HCT116 (cell line): ENCODE measurements around the gene PDE4B. TPM values are rescaled to one million over a fixed set of nuclear protein-coding genes. Genes with fewer than 3 reads are reported as not detected.

Experiments
- ATAC-seq: fragments of 200-7000 bp; cut with Tn5 transposase; 2 replicates; pipeline ENCODE4 v1.9.1; 2020; ENCODE audit warnings: mild to moderate bottlenecking, moderate library complexity
- BruUV-seq: library from RNA; stranded (reverse); fragments of 400-500 nt; replicated peaks from 2 replicates; lab custom pipeline; 2021; lab: Mats Ljungman, UMichigan
- CTCF ChIA-PET: fragments of 300-600 bp; sonication (Branson Sonifier 250); formaldehyde crosslinking; loops from one replicate; lab custom pipeline; 2021; ENCODE audit warnings: antibody characterized with exemption; lab: Charles Lee
- POLR2A ChIA-PET: fragments of 300-600, 350-600 bp; sonication (Branson Sonifier 250); formaldehyde crosslinking; loops from one replicate; lab custom pipeline; 2021; ENCODE audit warnings: antibody characterized with exemption; lab: Charles Lee
- RAD21 ChIA-PET, 2 experiments: fragments of 300-600 bp; sonication (Branson Sonifier 250); formaldehyde crosslinking; loops; one replicate each; lab custom pipeline; 2023; ENCODE audit warnings: low total read pairs in 2 of 2; ENCODE audit not compliant: uncharacterized antibody in 2 of 2, unreplicated experiment in 2 of 2, low non-redundant PET in 1 of 2; lab: Charles Lee
- DNase-seq: peaks from one replicate; pipeline ENCODE4 v3.0.0-alpha.2; 2010; ENCODE audit warnings: low read depth, low spot score
- H2AFZ ChIP-seq: fragments of 200-600 bp; shearing (Covaris generic), sonication (generic); 2 replicates; pipeline ENCODE4 v1.6.1; 2017; ENCODE audit warnings: low read depth, mixed run types, mixed read lengths, antibody characterized with exemption, low read length; ENCODE audit not compliant: poor library complexity, severe bottlenecking
- H3K27ac ChIP-seq: 2 replicates; pipeline ENCODE4 v1.5.1; 2012; ENCODE audit warnings: low read depth, low read length
- H3K27me3 ChIP-seq: fragments of 200-600 bp; sonication (generic); 2 replicates; pipeline ENCODE4 v1.6.1; 2016; ENCODE audit warnings: mixed run types, low read length, mixed read lengths; ENCODE audit not compliant: insufficient read depth
- H3K36me3 ChIP-seq, 2 experiments: fragments of 200-500 bp in 1 of 2; fragments of 200-600 bp in 1 of 2; sonication (Bioruptor generic) in 1 of 2; sonication (generic) in 1 of 2; 2 replicates each; pipeline versions ENCODE4 v1.5.1 to v1.6.1; 2014 to 2016; ENCODE audit warnings: low read length in 2 of 2, inconsistent platforms in 1 of 2, mixed read lengths in 1 of 2, mixed run types in 1 of 2; ENCODE audit not compliant: insufficient read depth in 2 of 2, control insufficient read depth in 1 of 2
- H3K4me1 ChIP-seq, 2 experiments: fragments of 200-600 bp in 1 of 2; sonication (generic) in 1 of 2; 2 replicates each; pipeline versions ENCODE4 v1.5.1 to v1.6.1; 2012 to 2017; ENCODE audit warnings: low read length in 2 of 2, inconsistent platforms in 1 of 2, mild to moderate bottlenecking in 1 of 2, mixed read lengths in 1 of 2, mixed run types in 1 of 2, moderate library complexity in 1 of 2; ENCODE audit not compliant: insufficient read depth in 2 of 2, control insufficient read depth in 1 of 2
- H3K4me2 ChIP-seq: fragments of 200-600 bp; sonication (generic); 2 replicates; pipeline ENCODE4 v1.6.1; 2017; ENCODE audit warnings: mixed run types, low read length, mixed read lengths
- H3K4me3 ChIP-seq, 2 experiments: fragments of 200-600 bp in 1 of 2; sonication (generic) in 1 of 2; replicated peaks in 1 of 2; 2 replicates each; pipeline ENCODE4 v1.5.1; 2011 to 2016; ENCODE audit warnings: low read length in 2 of 2, control low read depth in 1 of 2, low read depth in 1 of 2, mild to moderate bottlenecking in 1 of 2, mixed read lengths in 1 of 2, mixed run types in 1 of 2
- H3K79me2 ChIP-seq: fragments of 200-600 bp; sonication (generic); 2 replicates; pipeline ENCODE4 v1.6.1; 2017; ENCODE audit warnings: mild to moderate bottlenecking, mixed run types, low read length, moderate library complexity, mixed read lengths; ENCODE audit not compliant: insufficient read depth
- H3K9ac ChIP-seq: fragments of 200-600 bp; sonication (generic); 2 replicates; pipeline ENCODE4 v1.6.1; 2016; ENCODE audit warnings: low read length, mixed read lengths
- H3K9me2 ChIP-seq: fragments of 200-600 bp; sonication (generic), shearing (Covaris generic); 2 replicates; pipeline ENCODE4 v1.6.1; 2017; ENCODE audit warnings: mixed run types, mild to moderate bottlenecking, moderate library complexity; ENCODE audit not compliant: insufficient read depth
- H3K9me3 ChIP-seq, 2 experiments: fragments of 200-500 bp in 1 of 2; fragments of 200-600 bp in 1 of 2; sonication (Bioruptor generic) in 1 of 2; sonication (generic) in 1 of 2; 2 replicates each; pipeline ENCODE4 v1.6.1; 2014 to 2017; ENCODE audit warnings: low read length in 2 of 2, mixed read lengths in 2 of 2, inconsistent platforms in 1 of 2, low read depth in 1 of 2, mild to moderate bottlenecking in 1 of 2, mixed run types in 1 of 2, moderate library complexity in 1 of 2; ENCODE audit not compliant: control insufficient read depth in 1 of 2, insufficient read depth in 1 of 2
- H4K20me1 ChIP-seq: fragments of 200-600 bp; sonication (generic), shearing (Covaris generic); 2 replicates; pipeline ENCODE4 v1.6.1; 2017; ENCODE audit warnings: mixed run types, mild to moderate bottlenecking, moderate library complexity; ENCODE audit not compliant: insufficient read depth
- ATF3 ChIP-seq: IDR thresholded peaks from 2 replicates; pipeline ENCODE4 v1.6.1; 2012
- CEBPB ChIP-seq: IDR thresholded peaks from 2 replicates; pipeline ENCODE4 v1.6.1; 2012; ENCODE audit warnings: low read depth
- EGR1 ChIP-seq: IDR thresholded peaks from 2 replicates; pipeline ENCODE4 v1.6.1; 2012; ENCODE audit warnings: low read depth
- ELF1 ChIP-seq: IDR thresholded peaks from 2 replicates; pipeline ENCODE4 v1.6.1; 2012; ENCODE audit warnings: low read depth, borderline replicate concordance
- FOSL1 ChIP-seq: IDR thresholded peaks from 2 replicates; pipeline ENCODE4 v1.6.1; 2012; ENCODE audit warnings: low read depth
- MAX ChIP-seq: IDR thresholded peaks from 2 replicates; pipeline ENCODE4 v1.6.1; 2012
- POLR2A ChIP-seq: IDR thresholded peaks from 2 replicates; pipeline ENCODE4 v1.7.0; 2011; ENCODE audit warnings: borderline replicate concordance; ENCODE audit not compliant: insufficient read depth, insufficient read length; ENCODE audit errors: extremely low read depth
- POLR2AphosphoS5 ChIP-seq: IDR thresholded peaks from 2 replicates; pipeline ENCODE4 v1.6.1; 2011; ENCODE audit warnings: mild to moderate bottlenecking, low read depth, low read length, moderate library complexity
- RAD21 ChIP-seq: IDR thresholded peaks from 2 replicates; pipeline ENCODE4 v1.6.1; 2012; ENCODE audit warnings: low read depth, mild to moderate bottlenecking
- REST ChIP-seq: IDR thresholded peaks from 2 replicates; pipeline ENCODE4 v1.6.1; 2012; ENCODE audit warnings: low read depth
- SIN3A ChIP-seq: IDR thresholded peaks from 2 replicates; pipeline ENCODE4 v1.6.1; 2012; ENCODE audit warnings: low read depth
- ZFX ChIP-seq: fragments of 450-650 bp; IDR thresholded peaks from 2 replicates; pipeline ENCODE4 v1.6.1; 2017
- intact Hi-C: fragments of 100-400 bp; cut with micrococcal nuclease; formaldehyde crosslinking; loops from 2 replicates; pipeline ENCODE4 v1.10.0; 2022
- total RNA-seq: library from RNA; stranded (reverse); gene quantifications from one replicate; pipeline ENCODE4 v1.2.1, GENCODE V29; 2021; ENCODE audit not compliant: unreplicated experiment

The PDE4B gene
- total RNA-seq, 1 experiment from 2014 or later: 76.9 TPM

- no peak overlapping the region for H3K4me3 ChIP-seq
- no peaks in the 10 kb centered on the region for H4K20me1 ChIP-seq
- no peaks in the 10 kb centered on the region for H3K79me2 ChIP-seq
- POLR2A ChIA-PET: no interaction called here
- H3K9me2 ChIP-seq: no peaks in the 10 kb centered on the region
- ATAC-seq: no peak
- RAD21 ChIA-PET: no interaction called here
- no peaks in the 10 kb centered on the region for H3K27me3 ChIP-seq
- H2AFZ ChIP-seq: no peak overlapping the region
- no peak overlapping the region for H3K9ac ChIP-seq
- intact Hi-C loops: no loop called here
- no peaks in the 10 kb centered on the region for H3K9me3 ChIP-seq
- H3K36me3 ChIP-seq: no peaks in the 10 kb centered on the region
- CTCF ChIA-PET: no interaction called here
- no peak for DNase-seq
- H3K4me2 ChIP-seq: no peak overlapping the region
- no peaks in the 10 kb centered on the region for H3K4me1 ChIP-seq
- H3K27ac ChIP-seq: no peak overlapping the region
- TF ChIP-seq SIN3A (no peak), EGR1 (no peak), MAX (no peak), RAD21 (no peak), ELF1 (no peak), REST (no peak), POLR2A (no peak), ZFX (no peak), FOSL1 (no peak), POLR2AphosphoS5 (no peak), CEBPB (no peak), ATF3 (no peak)
- no TSS peak for BruUV-seq
Observed at GRCh38 chr1:66147226-66147835, 354.6 kb downstream of the PDE4B start.
